Measurements from ENCODE around the gene IPPK. TPM values are rescaled to one million over a fixed set of nuclear protein-coding genes. Genes with fewer than 3 reads are reported as not detected.

IPPK gene
- polyA plus RNA-seq (2014; cell fraction: cytosol; rRNA removed) = 6.4 and 7.6 TPM in 2 replicates
- polyA plus RNA-seq (2014; cell fraction: nucleus; rRNA removed) = 20.0 and 32.8 TPM in 2 replicates

DNA sequence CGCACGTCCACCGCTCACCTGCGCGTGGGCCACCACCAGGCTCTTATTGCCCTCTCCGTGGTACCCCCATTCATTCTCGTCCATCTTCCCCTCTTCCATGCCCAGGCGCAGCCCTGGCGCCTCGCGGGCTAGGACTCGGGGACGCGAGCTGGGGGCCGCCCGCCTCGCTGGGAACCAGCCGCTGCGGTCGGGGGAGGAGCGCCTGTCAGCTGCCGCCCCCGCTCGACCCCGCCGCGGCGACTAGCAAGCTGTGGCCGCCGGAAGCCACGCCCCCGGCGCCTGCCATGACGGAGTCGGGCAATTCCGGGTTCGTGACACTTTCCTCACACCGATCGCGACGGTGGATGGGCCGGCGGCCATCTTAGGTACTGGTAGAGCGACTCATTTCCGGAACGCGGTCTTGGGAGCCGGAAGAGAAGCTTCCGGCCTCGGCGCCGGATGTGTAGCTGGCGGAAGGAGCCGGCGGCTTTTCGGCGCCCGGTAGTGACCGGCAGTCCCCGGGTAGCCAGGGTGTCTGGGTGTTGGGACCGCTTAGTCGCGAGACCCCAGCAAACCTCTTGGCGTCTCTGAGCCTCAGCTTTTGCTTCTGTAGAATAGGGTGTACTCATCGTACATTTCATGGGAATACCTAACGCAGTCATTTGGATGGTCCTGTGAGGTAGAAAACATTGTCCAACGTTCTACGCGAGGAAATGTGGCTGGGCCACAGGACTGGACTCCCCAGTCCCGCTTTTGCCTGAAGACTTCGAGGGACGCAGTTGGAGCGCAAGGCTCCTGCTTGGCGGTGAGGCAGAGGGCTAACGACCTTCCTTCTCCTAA, at the start of gene IPPK:
TSS of gene IPPK (minus strand) at position 242 of the 819 bp plus-strand sequence. CDS start at position 99, 143 bp downstream.
- DNase-seq (ENCODE audit: low spot score) = peak; percentile 97

GRCh38 chr9:92719028-92719647, 49.2 kb upstream of the IPPK start:
- DNase-seq (ENCODE audit: low spot score) = no peak

GRCh38 chr9:92718086-92719001, 48.4 kb upstream of the IPPK start:
- DNase-seq (ENCODE audit: low spot score) = no peak

DNA sequence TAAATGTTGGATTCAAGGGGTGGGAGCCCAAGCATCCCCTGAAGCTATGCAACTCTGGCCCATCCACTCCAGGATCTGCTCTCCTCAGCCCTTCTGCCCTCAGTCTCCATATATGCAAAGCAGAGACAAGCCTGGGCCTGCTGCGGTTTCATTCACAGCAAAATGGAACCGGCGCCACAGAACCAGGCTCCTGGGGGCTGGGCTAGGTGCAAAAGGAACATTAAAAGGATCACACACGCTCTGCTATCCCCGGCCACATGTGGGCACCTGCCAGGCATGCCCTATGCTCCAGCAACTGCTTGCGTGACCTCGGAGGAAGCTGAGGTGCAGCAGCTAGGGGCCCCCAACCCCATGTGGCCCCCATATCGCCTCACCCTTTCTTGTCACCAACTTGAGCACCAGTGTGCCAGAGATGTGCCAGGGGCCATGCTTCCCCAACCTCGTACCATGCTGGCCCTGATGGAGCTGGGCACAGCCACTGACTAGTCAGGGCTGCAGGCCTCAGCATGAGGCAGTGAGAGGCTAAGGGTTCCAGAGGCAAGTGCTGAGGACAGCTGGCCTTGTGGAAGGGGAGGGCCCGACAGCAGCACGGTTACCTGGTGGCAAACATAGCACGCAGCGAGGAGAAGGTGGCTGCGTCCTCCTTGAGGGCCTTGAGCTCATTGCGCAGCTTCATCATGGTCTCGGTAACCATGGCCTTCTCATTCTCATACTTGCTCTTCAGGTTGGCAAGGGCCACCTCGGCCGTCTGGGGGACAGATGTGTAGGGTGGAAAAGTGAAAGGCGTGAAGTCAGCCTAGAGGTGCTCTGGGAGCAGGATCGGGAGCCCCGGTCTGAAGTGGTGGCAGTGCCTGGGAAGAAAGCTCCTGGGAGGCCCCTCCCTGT, 47.5 kb upstream of the IPPK start:
- no peak for DNase-seq (ENCODE audit: low spot score)

- peak; percentile 39 for DNase-seq (ENCODE audit: low spot score)
Observed at GRCh38 chr9:92716557-92716956, 46.6 kb upstream of the IPPK start.

DNA sequence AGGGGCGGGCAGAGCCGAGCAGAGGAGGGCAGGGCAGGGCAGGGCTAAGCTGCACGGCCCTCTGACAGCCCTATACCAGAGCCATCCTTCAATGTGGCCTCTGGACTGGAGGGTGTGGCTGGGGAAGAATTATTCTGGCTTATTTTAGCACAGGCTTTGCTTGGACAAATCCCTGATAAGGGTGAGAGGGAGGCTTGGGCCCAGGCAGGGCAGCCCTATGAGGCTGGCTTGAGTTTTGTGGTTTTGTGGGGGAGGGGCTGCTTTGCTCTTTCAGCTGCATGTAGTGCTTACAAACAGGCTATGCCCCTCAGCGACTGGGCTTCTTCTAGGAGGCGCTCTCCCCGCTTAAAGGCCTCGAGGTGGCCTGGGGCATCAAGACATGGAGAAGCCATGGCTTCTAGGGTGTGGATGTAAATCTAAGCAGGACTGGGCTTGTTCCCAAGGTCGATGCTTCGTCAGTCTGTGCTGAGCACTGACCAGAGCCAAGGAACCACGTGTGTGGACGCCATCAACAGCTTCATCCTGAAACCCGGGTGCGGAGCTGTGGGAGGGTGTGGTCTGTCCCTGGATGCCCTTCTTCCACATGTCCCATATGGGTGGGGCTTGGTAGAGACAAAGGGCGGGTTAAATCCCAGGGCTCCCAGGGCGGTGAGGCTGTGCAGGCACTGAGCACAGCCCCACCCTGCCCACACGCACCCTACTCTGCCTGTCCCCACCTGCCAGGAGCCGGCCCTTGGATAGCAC, 45.7 kb upstream of the IPPK start:
- no peak for DNase-seq (ENCODE audit: low spot score)

DNA sequence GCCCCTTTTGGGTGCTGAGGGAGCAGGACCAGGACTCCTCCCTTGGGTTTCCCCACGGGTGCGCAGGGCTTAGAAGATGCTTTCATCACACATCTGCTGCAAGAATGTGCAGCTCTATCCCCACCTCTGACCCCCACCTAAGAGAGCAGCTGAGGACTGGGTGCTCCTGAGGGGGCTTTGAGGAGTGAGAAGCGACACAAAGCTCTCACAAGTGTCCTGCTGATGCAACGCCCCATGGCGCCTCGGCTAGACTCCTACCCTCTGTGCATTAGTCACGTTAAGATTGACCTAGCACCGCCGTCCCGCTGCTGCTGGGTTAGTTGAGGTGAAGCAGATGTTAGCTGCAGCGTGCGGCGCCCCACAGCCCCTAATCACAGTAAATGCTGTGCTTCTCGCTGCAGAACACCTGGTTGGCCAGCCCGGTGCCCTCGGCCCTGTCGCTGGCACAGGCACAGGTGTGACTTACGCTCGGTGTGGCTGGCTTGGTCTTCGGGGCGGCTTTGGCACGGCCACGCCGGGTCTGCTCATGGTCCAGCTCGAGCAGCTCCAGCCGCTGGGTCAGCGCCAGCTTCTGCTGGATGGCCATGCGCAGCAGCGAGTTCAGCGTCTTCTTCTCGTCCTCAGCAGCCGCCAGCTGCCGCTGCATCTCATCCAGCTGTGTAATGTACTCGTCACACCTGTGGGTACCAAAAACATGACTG, 45.0 kb upstream of the IPPK start:
- DNase-seq (ENCODE audit: low spot score) = no peak

DNA sequence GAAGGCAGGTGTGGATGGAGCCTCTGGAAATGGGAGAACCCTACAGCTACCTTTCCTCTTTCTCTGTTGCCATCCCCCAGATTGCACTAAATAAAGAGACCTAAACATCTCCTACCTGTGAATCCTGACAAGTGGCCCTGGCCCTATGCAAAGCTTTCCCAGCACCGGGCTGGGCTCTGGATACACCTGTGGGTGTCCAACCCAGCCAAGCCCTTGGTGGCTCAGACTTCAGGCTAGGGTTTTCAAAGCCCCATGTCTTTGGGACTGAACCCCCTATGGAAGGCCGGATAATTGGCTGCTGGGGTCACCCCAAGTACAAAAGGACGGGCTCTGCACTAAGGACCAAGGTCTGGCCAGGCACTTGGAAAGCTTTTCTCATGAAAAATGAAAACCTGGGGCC, 44.1 kb upstream of the IPPK start:
- no peak for DNase-seq (ENCODE audit: low spot score)

GRCh38 chr9:92713528-92713927, 43.6 kb upstream of the IPPK start:
- no peak for DNase-seq (ENCODE audit: low spot score)

DNA sequence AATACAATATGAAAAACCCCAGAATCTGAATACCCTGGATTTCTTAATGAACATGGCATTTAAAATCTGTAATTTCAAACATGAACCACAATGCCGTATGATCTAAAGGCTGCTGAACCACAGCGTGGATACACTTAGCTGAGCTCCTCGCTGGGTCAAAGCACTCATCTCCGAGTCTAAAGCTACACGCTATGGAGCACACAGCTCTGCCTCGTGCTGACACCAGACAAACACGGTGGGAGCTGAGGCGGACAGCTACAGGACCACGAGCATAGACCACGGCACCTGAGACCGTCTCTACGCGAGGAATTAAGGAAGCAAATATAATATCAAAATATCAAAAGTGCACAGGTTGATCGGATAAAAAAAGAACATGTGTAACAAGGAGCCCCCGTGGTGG, 42.8 kb upstream of the IPPK start:
- DNase-seq (ENCODE audit: low spot score) = no peak

- no peak for DNase-seq (ENCODE audit: low spot score)
Observed at GRCh38 chr9:92711844-92712243, 41.9 kb upstream of the IPPK start.

DNA sequence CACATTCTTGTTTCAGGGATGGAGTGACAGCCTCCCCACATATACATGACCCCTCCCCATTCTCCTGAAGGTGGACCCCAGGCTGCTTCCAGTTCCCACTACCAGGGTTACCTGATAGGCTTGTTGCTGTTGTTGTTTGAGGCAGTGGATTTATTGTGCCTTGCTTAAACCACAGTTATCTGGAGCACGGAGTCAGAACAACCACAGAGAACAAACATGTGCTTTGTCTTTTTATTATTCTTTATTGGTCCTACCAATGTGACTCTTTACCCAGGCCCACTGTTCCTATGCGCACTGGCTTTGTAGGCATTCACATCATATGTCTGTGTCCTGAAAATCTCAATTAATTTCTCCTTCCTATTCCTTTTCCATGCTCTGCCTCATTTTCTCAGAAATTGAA, 41.2 kb upstream of the IPPK start:
- DNase-seq (ENCODE audit: low spot score) = no peak

DNA sequence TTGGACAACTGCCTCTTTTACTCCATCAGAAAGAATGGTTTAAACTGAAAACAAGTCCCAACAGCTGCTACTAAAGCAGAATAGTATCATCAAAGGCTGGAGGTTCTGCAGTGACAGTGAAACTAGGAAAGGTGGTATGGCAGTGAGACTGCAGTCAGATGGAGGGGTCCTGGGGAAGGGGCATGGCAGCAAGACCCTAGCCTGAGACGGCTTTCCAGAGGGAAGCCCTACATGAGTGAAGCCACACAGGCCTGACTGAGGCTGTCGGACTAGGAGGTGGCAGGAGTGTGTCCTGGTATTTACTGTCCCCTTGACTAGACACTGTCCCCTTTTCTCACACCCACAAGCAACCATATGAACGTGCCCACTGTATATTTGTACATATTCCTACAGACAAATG, 40.4 kb upstream of the IPPK start:
- DNase-seq (ENCODE audit: low spot score) = no peak

GRCh38 chr9:92709954-92710353, 40.0 kb upstream of the IPPK start:
- no peak for DNase-seq (ENCODE audit: low spot score)

DNA sequence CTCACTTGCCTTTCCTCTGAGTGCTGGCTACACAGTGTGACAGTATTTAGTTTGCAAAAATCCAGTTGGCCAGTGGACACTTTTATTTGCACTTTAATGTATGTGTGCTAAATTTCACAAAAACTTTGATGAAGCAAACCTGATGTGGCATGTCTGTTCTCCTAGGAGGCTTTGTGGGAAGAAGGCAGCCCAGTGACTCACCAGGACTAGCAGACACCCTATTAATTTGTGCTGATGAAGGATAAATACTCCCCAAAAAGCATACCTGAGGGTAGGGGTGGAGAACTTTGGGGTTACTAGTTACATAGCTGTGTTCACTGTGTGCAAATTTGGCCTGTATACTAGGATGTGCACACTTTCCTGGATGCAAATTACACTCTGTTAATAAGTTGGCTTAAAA, 39.3 kb upstream of the IPPK start:
- no peak for DNase-seq (ENCODE audit: low spot score)

- no peak for DNase-seq (ENCODE audit: low spot score)
Observed at GRCh38 chr9:92707530-92707929, 37.6 kb upstream of the IPPK start.

- peak; percentile 17 for DNase-seq (ENCODE audit: low spot score)
Observed at GRCh38 chr9:92706218-92706940, 36.4 kb upstream of the IPPK start.

- no peak for DNase-seq (ENCODE audit: low spot score)
Observed at GRCh38 chr9:92704528-92704927, 34.6 kb upstream of the IPPK start.

GRCh38 chr9:92696619-92697018, 26.7 kb upstream of the IPPK start:
- no peak for DNase-seq (ENCODE audit: low spot score)

All from SK-N-DZ (cell line).